ENCODE data around the gene RELT.

DNA sequence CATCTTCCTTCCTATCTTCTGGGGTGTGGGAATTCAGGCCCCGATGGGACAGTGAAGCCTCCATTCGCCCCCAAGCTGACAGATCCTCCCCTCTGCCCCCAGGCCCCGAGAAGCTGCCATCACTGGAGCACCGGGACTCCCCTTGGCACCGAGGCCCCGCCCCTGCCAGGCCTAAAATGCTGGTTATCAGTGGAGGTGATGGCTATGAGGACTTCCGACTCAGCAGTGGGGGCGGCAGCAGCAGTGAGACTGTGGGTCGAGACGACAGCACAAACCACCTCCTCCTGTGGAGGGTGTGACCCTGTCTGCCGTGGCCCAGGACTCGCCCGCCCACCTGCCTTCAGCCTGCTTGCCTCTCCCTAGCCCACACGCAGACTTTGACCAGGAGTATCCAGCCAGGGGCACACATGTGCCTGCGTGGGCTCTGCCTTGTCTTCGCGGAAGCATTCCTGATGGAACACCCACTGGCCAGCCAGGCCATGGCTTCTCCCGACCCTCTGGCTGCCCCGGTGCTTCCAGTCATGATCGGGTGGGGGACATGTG lies 8.6 kb upstream of the RELT start:
- TF ChIP-seq POLR2A (IDR thresholded peaks at IDR 0.05; ENCODE audit: low read depth, low read length) (no peak), TAF1 (IDR thresholded peaks at IDR 0.05; ENCODE audit: borderline replicate concordance, low read depth, low read length) (no peak)
